DND-41 (cell line): ENCODE results near the gene RGL3.

Source experiments
- CTCF ChIP-seq: IDR thresholded peaks from 2 replicates; pipeline ENCODE4 v1.5.1; 2012; ENCODE audit warnings: borderline replicate concordance, low read length, moderate library complexity, mild to moderate bottlenecking; ENCODE audit not compliant: poor library complexity, severe bottlenecking; ENCODE audit errors: extremely low read depth
- EZH2 ChIP-seq: IDR thresholded peaks from 3 replicates; pipeline ENCODE4 v1.6.1; 2012; ENCODE audit warnings: borderline replicate concordance, low read depth, mild to moderate bottlenecking, moderate library complexity, low read length, inconsistent platforms; ENCODE audit not compliant: severe bottlenecking

GRCh38 chr19:11355160-11356073, 63.7 kb downstream of the RGL3 start, which contains the start of gene PLPPR2:
- no peak for TF ChIP-seq CTCF
- TF ChIP-seq EZH2 = no peak
